HG03060 (cell line): ENCODE measurements around the gene ICOS.

Source experiments
- ATAC-seq: cut with Tn5 transposase; IDR thresholded peaks from one replicate; pipeline ENCODE4 v1.9.1; 2021; ENCODE audit warnings: low read depth, moderate number of reproducible peaks; ENCODE audit not compliant: unreplicated experiment

Gene ICOS

GRCh38 chr2:204005940-204006721 is 69.6 kb downstream of the ICOS start:
- ATAC-seq = no peak

DNA sequence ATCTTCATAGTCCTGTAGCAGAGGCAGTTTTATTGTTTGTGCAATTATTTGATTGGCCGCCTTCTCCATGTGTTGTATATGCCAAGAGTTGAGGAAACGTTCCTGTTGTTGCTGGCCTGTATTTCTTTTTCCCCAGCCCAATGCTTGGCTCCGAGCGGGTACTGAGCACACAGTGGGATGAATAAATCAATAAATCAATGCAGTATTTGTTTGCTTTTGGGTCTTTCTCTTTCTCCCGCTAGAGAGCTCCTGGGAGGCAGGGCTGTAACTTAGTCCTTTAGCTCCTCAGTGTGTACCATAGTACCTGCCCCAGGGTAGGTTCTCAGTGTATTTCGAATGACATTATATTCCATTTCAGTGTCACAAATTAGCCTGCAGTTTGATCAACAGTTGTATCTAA is 71.8 kb downstream of the ICOS start:
- ATAC-seq = no peak

DNA sequence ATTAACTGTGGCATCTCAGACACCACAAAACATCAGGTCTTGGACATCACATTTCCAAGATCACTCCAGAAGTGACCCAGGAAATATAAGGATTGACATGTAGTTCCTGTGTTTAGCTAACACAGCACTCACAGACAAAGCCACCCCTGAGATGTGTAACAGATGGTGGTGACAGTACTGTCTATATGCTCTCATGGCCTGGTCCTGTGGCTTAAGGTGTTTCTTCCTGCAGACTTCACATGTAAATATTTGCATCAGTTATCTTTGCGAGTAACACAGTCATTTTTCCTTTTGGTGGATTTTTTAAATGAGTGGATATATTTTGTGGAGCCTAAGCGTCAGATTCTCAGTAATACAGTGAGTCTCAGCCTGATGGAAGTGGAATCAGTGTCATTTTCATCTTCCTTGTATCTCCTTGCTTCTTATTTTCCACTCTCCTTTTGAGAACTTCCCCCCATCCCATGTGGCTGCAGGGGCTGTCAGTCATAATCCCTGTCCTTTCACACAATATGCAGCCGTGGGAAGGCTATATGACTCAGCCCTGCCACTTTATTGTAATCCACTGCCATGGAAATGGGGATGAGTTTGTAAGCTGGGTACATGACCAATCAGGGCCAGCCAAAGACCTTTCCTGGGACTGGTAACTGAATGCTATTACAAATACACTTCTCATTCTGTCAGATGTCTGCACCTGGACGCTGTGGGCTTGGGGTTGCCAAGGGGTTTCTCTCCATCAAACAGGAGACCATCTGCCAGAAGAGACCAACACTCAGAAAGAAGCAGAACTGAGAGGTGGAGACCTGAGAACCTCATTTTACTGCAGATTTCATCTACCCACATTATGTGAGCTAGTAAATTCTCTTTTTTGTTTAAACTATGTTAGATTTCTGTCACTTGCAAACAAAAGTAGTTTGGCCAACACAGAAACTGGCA is 74.3 kb downstream of the ICOS start:
- ATAC-seq = no peak
